Measurements from ENCODE around the gene APOE. TPM values are rescaled to one million over a fixed set of nuclear protein-coding genes. Genes with fewer than 3 reads are reported as not detected.

The APOE gene
- total and polyA plus RNA-seq, 8 donors = 13.4 to 485 (median 119) TPM

DNA sequence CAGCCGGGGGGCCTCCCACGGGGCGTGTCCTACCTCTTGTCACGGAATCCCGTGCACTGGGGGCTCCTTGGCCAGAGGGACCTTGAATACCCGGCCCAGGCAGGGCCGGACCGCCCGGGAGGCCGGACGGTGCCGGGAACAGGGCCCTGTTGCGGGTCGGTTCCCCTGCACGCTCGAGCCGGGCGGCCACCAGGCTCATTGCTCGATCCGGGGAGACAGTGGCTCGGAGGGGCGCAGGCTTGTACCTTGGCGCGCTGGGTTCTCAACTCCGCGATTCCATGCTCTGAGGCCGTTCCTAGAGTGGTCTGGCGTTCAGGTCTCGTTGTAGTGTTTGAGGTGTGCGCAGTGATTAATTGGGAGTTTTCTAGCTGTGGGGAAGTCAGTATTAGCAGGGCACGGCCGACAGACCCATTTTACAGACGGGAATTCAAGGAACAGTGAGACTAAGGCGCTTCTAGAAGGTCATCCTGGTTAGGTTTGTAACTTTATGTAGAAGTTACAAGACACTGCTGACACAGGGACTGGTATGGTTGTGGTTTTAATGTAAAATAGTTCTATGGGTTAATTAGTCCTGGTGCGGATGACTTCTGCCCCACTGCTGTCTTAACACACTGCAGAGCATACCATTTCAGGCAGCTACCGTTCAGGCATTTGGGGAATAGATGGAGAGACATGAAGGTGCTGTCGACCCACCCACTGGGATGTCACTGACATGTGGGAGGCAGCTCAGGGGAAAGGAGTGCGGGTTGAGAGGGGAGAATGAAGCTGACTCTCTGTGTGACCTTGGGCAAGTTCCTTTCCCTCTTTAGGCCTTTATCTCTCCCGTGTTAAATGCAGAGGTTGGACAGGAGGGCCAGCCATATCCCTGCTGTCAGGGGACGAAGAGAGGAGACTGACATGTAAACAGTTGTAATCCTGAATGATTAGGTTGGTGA, 50.2 kb downstream of the APOE start:
- WGBS, 5 donors = 2 to 4% (median 3%) methylated on average over 26 to 40 of the region's 40 CpGs
- intact Hi-C loops (cut with DNase I; ENCODE audit: low total_unique reads) = no loop called here
- Histone ChIP-seq H3K4me3 (peak overlapping the region; percentile 98 to 100 (median 98)), H3K9me3 (no peaks in the 10 kb centered on the region), H3K27me3 (no peaks in the 10 kb centered on the region), H3K36me3 (peaks cover 0 to 13% (median 9%) of the 10 kb centered on the region in 4 donors), H3K27ac (peak overlapping the region; percentile 59 to 96 (median 92)), H3K4me1 (peaks cover 27 to 80% (median 61%) of the 10 kb centered on the region in 4 donors)
- DNase-seq = no peak
- no peak for TF ChIP-seq EP300 (IDR thresholded peaks at IDR 0.05)
- no peak for TF ChIP-seq POLR2A (IDR thresholded peaks at IDR 0.05)

DNA sequence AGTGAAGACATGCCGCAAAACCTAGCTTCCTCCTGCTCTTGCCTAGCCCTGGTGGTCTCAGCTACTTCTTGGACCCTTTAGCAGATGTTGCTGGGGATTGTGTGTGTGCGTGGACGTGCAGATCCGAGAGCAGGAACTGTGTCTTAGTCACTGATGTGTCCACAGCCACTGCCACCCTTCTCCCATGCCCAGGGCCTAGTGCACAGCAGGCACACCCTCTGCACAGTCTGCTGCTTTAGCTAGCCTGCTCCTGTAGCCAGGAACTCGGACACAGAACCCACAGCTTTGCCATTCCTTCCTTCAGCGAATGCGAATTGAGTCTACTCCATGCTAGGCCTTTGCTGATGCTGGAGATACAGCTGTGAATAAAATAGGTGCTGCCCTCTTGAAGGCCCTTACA, 51.9 kb downstream of the APOE start:
- Histone ChIP-seq H3K27ac (peak overlapping the region in 1 of 5 donors; percentile 13), H3K9me3 (no peaks in the 10 kb centered on the region), H3K27me3 (no peaks in the 10 kb centered on the region), H3K4me1 (peaks cover 21 to 70% (median 51%) of the 10 kb centered on the region in 4 donors), H3K4me3 (no peak overlapping the region), H3K36me3 (peaks cover 3 to 31% (median 26%) of the 10 kb centered on the region in 4 donors)
- no peak for DNase-seq
- intact Hi-C loops (cut with DNase I; ENCODE audit: low total_unique reads) = no loop called here
- WGBS, 5 donors = 65 to 78% (median 67%) methylated on average over 7 of the region's 7 CpGs
- no peak for TF ChIP-seq POLR2AphosphoS5 (IDR thresholded peaks at IDR 0.05)
- no peak for TF ChIP-seq EP300 (IDR thresholded peaks at IDR 0.05)
- TF ChIP-seq, protein P1, sequence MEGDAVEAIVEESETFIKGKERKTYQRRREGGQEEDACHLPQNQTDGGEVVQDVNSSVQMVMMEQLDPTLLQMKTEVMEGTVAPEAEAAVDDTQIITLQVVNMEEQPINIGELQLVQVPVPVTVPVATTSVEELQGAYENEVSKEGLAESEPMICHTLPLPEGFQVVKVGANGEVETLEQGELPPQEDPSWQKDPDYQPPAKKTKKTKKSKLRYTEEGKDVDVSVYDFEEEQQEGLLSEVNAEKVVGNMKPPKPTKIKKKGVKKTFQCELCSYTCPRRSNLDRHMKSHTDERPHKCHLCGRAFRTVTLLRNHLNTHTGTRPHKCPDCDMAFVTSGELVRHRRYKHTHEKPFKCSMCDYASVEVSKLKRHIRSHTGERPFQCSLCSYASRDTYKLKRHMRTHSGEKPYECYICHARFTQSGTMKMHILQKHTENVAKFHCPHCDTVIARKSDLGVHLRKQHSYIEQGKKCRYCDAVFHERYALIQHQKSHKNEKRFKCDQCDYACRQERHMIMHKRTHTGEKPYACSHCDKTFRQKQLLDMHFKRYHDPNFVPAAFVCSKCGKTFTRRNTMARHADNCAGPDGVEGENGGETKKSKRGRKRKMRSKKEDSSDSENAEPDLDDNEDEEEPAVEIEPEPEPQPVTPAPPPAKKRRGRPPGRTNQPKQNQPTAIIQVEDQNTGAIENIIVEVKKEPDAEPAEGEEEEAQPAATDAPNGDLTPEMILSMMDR (IDR thresholded peaks at IDR 0.05) = no peak
- no peak for TF ChIP-seq POLR2A (IDR thresholded peaks at IDR 0.05)

DNA sequence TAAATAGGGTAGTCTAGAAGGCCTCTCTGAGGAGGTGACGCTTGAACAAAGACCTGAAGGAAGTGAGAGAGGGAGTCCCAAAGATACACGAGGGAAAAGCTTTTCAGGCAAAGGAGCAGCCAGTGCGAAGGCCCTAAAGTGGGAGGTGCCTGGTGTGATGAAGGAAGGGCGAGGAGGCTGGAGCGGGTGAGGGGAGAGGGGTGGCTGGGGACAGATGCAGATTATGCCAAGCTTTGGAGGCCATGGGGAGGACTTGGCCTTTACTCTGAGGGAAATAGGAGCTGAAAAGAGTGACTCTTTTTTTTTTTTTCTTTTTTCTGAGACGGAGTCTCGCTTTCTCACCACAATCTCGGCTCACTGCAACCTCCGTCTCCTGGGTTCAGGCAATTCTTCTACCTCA, 52.5 kb downstream of the APOE start:
- H3K4me1 ChIP-seq = peaks cover 21 to 69% (median 50%) of the 10 kb centered on the region in 4 donors
- WGBS, 5 donors = 78 to 86% (median 80%) methylated on average over 9 of the region's 9 CpGs
- TF ChIP-seq, protein P1 (IDR thresholded peaks at IDR 0.05) = no peak
- TF ChIP-seq POLR2A (IDR thresholded peaks at IDR 0.05) (no peak), POLR2AphosphoS5 (IDR thresholded peaks at IDR 0.05) (no peak), EP300 (IDR thresholded peaks at IDR 0.05) (no peak)
- no peak for DNase-seq
- H3K27ac ChIP-seq = no peak overlapping the region
- H3K9me3 ChIP-seq = no peaks in the 10 kb centered on the region
- H3K27me3 ChIP-seq = no peaks in the 10 kb centered on the region
- peaks cover 3 to 36% (median 31%) of the 10 kb centered on the region in 4 donors for H3K36me3 ChIP-seq
- intact Hi-C loops (cut with DNase I; ENCODE audit: low total_unique reads) = no loop called here
- no peak overlapping the region for H3K4me3 ChIP-seq

Other genes starting within 250 kb of the APOE start
- gene CEACAM19, start 234.3 kb upstream of the APOE start, total RNA-seq = 10 to 100 TPM in 1 of 5 donors, 1 to 10 TPM in 3, under 1 TPM in 1; 0.58 to 17.0 (median 2.9) TPM
- 1 to 10 TPM; 2.0 to 6.4 (median 2.3) TPM for gene CEACAM19, start 234.3 kb upstream of the APOE start, polyA plus RNA-seq
- gene CEACAM16, start 206.6 kb upstream of the APOE start, total RNA-seq = not detected
- not detected for gene CEACAM16, start 206.6 kb upstream of the APOE start, polyA plus RNA-seq
- gene BCL3, start 157.1 kb upstream of the APOE start, total RNA-seq = 100 to 1,000 TPM in 3 of 5 donors, 10 to 100 TPM in 1, 1 to 10 TPM in 1; 4.4 to 322 (median 139) TPM
- gene BCL3, start 157.1 kb upstream of the APOE start, polyA plus RNA-seq = 10 to 100 TPM; 53.5 to 94.1 (median 65.5) TPM
- 100 to 1,000 TPM in 1 of 5 donors, 10 to 100 TPM in 4; 13.2 to 178 (median 57.2) TPM for gene CBLC, start 127.9 kb upstream of the APOE start, total RNA-seq
- gene CBLC, start 127.9 kb upstream of the APOE start, polyA plus RNA-seq = 10 to 100 TPM; 23.3 to 50.9 (median 27.4) TPM
- gene BCAM, start 96.7 kb upstream of the APOE start, total RNA-seq = 100 to 1,000 TPM in 2 of 5 donors, 10 to 100 TPM in 3; 31.9 to 265 (median 76.8) TPM
- 10 to 100 TPM in 2 of 3 donors, 1 to 10 TPM in 1; 7.3 to 38.7 (median 20.5) TPM for gene BCAM, start 96.7 kb upstream of the APOE start, polyA plus RNA-seq
- 100 to 1,000 TPM in 3 of 5 donors, 10 to 100 TPM in 1, 1 to 10 TPM in 1; 1.8 to 160 (median 101) TPM for gene NECTIN2, start 59.5 kb upstream of the APOE start, total RNA-seq
- 10 to 100 TPM; 44.0 to 90.6 (median 47.2) TPM for gene NECTIN2, start 59.5 kb upstream of the APOE start, polyA plus RNA-seq
- gene TOMM40, start 14.5 kb upstream of the APOE start, total RNA-seq = 100 to 1,000 TPM in 1 of 5 donors, 10 to 100 TPM in 3, 1 to 10 TPM in 1; 7.1 to 100 (median 24.6) TPM
- gene TOMM40, start 14.5 kb upstream of the APOE start, polyA plus RNA-seq = 10 to 100 TPM; 22.5 to 46.8 (median 31.5) TPM
- 10 to 100 TPM in 1 of 5 donors, 1 to 10 TPM in 2, not detected in 2; 5.4 to 70.6 (median 5.7) TPM for gene APOC1, start 8.8 kb downstream of the APOE start, total RNA-seq
- 10 to 100 TPM; 13.3 to 68.3 (median 21.9) TPM for gene APOC1, start 8.8 kb downstream of the APOE start, polyA plus RNA-seq
- gene APOC4, start 36.4 kb downstream of the APOE start, total RNA-seq = not detected
- under 1 TPM in 1 of 3 donors, not detected in 2; 0.33 TPM for gene APOC4, start 36.4 kb downstream of the APOE start, polyA plus RNA-seq
- gene APOC2, start 40.3 kb downstream of the APOE start, total RNA-seq = 10 to 100 TPM in 1 of 5 donors, not detected in 4; 16.8 TPM
- 1 to 10 TPM in 1 of 3 donors, under 1 TPM in 1, not detected in 1; 0.75 to 2.5 TPM for gene APOC2, start 40.3 kb downstream of the APOE start, polyA plus RNA-seq
- gene CLPTM1, start 49.6 kb downstream of the APOE start, total RNA-seq = 100 to 1,000 TPM in 2 of 5 donors, 10 to 100 TPM in 3; 39.3 to 152 (median 86.6) TPM
- gene CLPTM1, start 49.6 kb downstream of the APOE start, polyA plus RNA-seq = 10 to 100 TPM; 43.4 to 73.3 (median 60.1) TPM
- 10 to 100 TPM in 2 of 5 donors, 1 to 10 TPM in 2, not detected in 1; 3.2 to 33.5 (median 10.2) TPM for gene RELB, start 95.7 kb downstream of the APOE start, total RNA-seq
- gene RELB, start 95.7 kb downstream of the APOE start, polyA plus RNA-seq = 10 to 100 TPM in 2 of 3 donors, 1 to 10 TPM in 1; 9.8 to 27.0 (median 14.9) TPM
- 100 to 1,000 TPM in 3 of 5 donors, 10 to 100 TPM in 2; 27.0 to 491 (median 274) TPM for gene CLASRP, start 133.2 kb downstream of the APOE start, total RNA-seq
- gene CLASRP, start 133.2 kb downstream of the APOE start, polyA plus RNA-seq = 100 to 1,000 TPM in 1 of 3 donors, 10 to 100 TPM in 2; 47.7 to 131 (median 86.6) TPM
- 10 to 100 TPM in 2 of 5 donors, 1 to 10 TPM in 1, under 1 TPM in 1, not detected in 1; 0.45 to 13.4 (median 7.4) TPM for gene ZNF296, start 170.7 kb downstream of the APOE start, total RNA-seq
- 1 to 10 TPM; 2.7 to 7.0 (median 5.0) TPM for gene ZNF296, start 170.7 kb downstream of the APOE start, polyA plus RNA-seq
- gene GEMIN7, start 173.5 kb downstream of the APOE start, total RNA-seq = 100 to 1,000 TPM in 1 of 5 donors, 10 to 100 TPM in 2, 1 to 10 TPM in 2; 1.8 to 107 (median 11.2) TPM
- 10 to 100 TPM; 28.2 to 44.3 (median 36.0) TPM for gene GEMIN7, start 173.5 kb downstream of the APOE start, polyA plus RNA-seq
- gene PPP1R37, start 187.4 kb downstream of the APOE start, total RNA-seq = 100 to 1,000 TPM in 1 of 5 donors, 10 to 100 TPM in 4; 25.7 to 268 (median 55.4) TPM
- 10 to 100 TPM; 32.4 to 95.8 (median 39.7) TPM for gene PPP1R37, start 187.4 kb downstream of the APOE start, polyA plus RNA-seq